NOMO-1 (cell line): ENCODE results near the gene GPC6.

ENCODE experiments used
- DNase-seq, 2 experiments: peaks; one replicate each; lab custom pipeline; 2025; ENCODE audit not compliant: unreplicated experiment in 2 of 2; lab: John Stamatoyannopoulos, UW

GPC6 gene

DNA sequence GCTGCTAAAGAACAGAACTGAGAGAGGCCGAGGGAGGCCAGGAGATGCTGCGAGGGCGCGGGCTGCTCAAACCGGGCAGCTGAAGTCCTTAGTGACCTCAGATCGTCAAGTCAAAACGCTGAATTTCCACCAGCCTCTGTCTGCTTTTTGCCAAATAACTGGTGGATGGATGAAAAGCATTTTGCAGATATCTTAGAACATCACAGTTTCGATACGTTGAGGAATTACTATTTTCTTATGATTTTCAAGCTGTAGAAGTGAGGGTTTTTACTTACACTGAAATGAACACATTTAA, 2.0 kb downstream of the GPC6 start:
- no peak for DNase-seq

- DNase-seq = no peak
Observed at GRCh38 chr13:93230261-93230855, 3.8 kb downstream of the GPC6 start.

DNA sequence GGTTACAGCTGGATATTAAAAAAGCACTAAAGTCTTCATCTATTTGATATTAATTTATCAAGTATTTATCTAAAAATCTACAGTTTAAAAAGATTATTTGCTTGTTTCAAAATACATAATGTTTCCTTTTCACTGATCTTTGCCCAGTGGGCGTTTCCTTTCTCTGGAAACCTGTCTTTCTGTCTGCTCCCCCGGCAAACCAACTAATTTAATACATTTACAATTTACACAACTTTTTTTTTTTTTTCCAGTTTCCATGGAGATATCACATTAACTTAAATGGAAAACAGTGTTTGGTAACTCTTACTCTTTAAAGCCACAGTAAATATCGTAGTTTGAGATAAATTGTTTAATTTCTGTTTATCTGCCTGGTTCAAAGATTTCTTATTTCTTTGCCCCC, 5.3 kb downstream of the GPC6 start:
- DNase-seq = no peak

DNA sequence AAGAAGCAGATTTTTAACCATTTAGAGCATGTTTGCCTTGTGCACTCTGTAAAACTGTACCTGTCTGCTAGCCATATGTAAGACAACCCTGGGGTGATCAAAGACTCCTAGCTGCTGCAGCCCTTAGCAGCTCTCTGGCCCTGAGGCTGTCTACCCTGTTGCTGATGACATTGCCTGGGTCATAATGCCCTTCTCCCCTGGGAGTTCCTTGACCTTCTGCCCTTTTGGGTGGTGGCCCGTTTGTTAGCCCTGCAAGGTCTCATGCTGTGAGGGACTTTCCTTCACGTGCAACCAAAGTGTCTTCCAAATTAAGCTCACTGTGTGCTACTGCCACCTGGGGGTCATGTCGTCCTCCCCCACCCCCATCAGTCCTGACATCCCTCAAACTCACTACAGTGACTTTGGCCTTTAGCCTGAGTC, 7.4 kb downstream of the GPC6 start:
- DNase-seq = no peak

DNA sequence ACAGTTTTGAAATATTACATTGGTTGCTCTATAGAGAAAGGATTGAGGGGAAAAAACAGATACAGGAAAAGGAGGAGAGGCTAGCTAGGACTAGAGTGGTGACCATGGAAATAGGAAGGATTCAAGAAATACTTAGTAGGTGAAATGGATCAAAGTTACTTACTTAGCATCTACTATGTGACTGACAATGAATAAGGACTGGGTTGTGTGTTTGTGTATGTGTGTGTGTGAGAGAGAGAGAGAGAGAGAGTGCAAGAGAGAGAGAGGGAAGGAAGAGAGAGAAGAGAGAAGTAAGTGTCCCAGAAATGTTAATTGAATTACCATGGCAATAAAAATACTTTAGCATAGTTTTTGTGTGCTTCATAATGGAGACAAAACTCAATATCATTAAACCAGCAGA, 7.9 kb downstream of the GPC6 start:
- DNase-seq = no peak

GRCh38 chr13:93235258-93236015, 8.8 kb downstream of the GPC6 start:
- DNase-seq = no peak

DNA sequence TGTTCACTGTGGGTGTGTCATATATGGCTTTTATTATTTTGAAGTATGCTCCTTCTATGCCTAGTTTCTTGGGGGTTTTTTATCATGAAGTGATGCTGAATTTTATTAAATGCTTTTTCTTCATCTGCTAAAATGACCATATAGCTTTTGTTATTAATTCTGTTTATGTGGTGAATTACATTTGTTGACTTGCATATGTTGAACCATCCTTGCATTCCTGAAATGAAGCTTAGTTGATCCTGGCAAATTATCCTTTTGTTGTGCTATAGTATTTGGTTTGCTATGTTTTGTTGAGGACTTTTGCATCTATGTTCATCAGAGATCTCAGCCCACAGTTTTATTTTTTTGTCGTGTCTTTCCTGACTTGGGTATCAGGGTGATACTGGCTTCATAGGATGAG, 12.1 kb downstream of the GPC6 start:
- no peak for DNase-seq

DNA sequence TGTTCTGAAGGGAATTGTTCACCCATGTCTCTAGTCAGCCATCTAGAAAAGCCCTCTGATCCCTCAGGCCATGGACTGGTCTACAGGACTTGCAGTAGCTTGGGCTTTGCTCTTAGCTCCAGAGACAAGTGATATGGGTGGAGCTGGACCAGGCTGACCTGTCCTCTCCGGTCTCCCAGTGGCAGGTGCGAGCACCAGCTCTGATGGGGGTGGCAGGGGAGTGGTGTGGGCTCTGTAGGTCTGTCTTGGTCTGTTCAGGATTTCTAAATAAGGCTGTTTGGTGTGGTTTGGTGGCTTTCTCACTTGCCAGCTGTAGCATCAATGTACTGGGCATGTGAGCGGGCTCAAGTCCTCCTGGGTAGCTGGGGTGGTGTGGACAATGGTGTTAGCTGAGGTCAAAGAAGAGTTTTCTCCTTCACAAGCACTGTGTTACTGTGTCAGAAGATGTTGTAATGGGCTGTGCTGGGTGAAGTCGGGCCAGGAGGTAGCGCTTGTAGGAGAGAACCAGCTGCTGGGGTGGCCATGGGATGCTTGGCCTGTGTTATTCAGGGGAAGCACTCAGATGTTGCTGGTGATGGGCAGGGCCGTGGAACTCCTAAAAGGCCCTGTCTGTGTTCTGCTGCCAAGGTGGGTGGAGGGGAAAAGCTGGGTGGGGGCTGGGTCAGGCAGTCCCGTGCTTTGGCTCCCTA, 16.9 kb downstream of the GPC6 start:
- DNase-seq = no peak

GRCh38 chr13:93244141-93244917, 17.7 kb downstream of the GPC6 start:
- peak in 1 of 2 experiments; percentile 2 for DNase-seq

- DNase-seq = no peak
Observed at GRCh38 chr13:93244918-93245280, 18.3 kb downstream of the GPC6 start.

GRCh38 chr13:93246069-93246468, 19.5 kb downstream of the GPC6 start:
- DNase-seq = no peak

GRCh38 chr13:93248627-93249047, 22.0 kb downstream of the GPC6 start:
- no peak for DNase-seq

DNA sequence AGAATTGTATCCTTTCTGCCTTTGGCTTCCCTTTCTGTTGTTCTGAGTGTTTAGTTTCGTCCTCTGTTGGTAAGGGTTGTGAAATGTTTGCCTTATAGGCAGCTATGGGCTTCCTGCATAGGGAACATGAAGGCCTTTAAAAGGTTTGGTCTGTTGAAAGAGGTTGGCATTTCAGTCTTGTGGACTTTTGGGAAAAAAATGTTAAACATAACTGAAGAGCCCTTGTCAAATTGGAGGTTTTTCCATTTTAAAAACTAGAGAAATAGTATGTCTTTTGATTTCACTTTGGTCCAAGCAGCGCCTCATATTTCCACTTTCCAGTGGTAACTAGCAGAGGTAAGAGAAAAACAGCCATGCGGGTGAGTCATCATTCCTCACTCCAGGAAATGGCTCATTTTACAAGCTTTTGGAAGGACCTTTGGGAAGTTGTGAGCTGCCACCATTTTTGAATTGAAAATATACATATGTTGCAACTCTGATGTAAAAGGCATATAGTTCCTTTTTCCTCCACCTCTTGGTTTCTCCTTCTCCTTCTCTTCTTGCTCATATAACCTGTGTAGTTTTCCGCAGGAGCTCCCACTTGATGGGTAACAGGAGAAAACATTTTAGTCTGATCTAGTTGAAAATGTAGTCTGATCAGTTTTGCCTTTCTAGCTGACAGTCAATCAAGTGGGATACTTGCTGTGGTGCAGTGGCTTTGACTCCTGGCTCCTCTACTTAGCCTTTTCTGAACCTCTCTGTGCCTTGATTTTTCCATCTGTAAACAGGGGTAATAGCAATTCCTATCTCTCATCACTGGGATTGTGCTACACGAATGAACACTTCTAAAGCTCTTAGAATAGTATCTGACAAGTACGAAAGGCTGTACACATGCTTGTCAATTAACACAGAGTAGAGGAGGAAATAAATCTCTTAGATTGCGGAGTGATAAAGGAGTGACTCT, 23.0 kb downstream of the GPC6 start:
- no peak for DNase-seq

- no peak for DNase-seq
Observed at GRCh38 chr13:93254775-93255174, 28.2 kb downstream of the GPC6 start.

GRCh38 chr13:93256998-93257397, 30.4 kb downstream of the GPC6 start:
- DNase-seq = no peak

GRCh38 chr13:93259527-93260080, 33.0 kb downstream of the GPC6 start:
- no peak for DNase-seq

- no peak for DNase-seq
Observed at GRCh38 chr13:93260591-93260990, 34.0 kb downstream of the GPC6 start.

GRCh38 chr13:93262729-93263345, 36.2 kb downstream of the GPC6 start:
- DNase-seq = no peak

- DNase-seq = no peak
Observed at GRCh38 chr13:93264876-93265275, 38.3 kb downstream of the GPC6 start.

- no peak for DNase-seq
Observed at GRCh38 chr13:93265800-93266199, 39.2 kb downstream of the GPC6 start.
